ENCODE measurements around the gene CBLN3. TPM values are rescaled to one million over a fixed set of nuclear protein-coding genes. Genes with fewer than 3 reads are reported as not detected.

The CBLN3 gene
- total and polyA plus RNA-seq, 7 experiments from 2014 or later, result 0.24 to 13.9 (median 2.9) TPM; not detected in 1

- peaks cover 0 to 3% (median 0%) of the 10 kb centered on the region in 11 donors for H3K9me3 Mint-ChIP-seq
- ATAC-seq, result no peak
- H3K36me3 Mint-ChIP-seq, result peaks cover 0 to 3% (median 0%) of the 10 kb centered on the region in 5 donors
- POLR2A ChIA-PET, result interaction anchor here (0.8 to 15.7 kb wide), 4 partner anchors 9 to 113 kb away, joined by 3 to 293 read pairs (median 4); partner anchors contain the start of genes ADCY4, LTB4R2 and RIPK3
- Histone ChIP-seq H3K4me3 (ENCODE audit: low read length) (no peak overlapping the region), H3K9me3 (ENCODE audit: control insufficient read depth in 2 of 3, low read length in 3 of 3) (no peaks in the 10 kb centered on the region), H3K27me3 (ENCODE audit: control insufficient read depth in 2 of 2, insufficient read depth in 2 of 2, low read length in 2 of 2) (no peaks in the 10 kb centered on the region), H3K36me3 (ENCODE audit: control insufficient read depth in 2 of 3, insufficient read depth in 3 of 3, low read length in 3 of 3) (no peaks in the 10 kb centered on the region), H3K27ac (ENCODE audit: low read depth, low read length) (no peak overlapping the region), H3K4me1 (ENCODE audit: control insufficient read depth in 2 of 2, insufficient read depth in 2 of 2, low read length in 2 of 2) (peaks cover 4 to 22% of the 10 kb centered on the region in 2 donors)
- no peak for DNase-seq
- intact Hi-C loops (cut with micrococcal nuclease), result no loop called here
- H3K27ac Mint-ChIP-seq, result no peak overlapping the region
- peaks cover 0 to 7% (median 0%) of the 10 kb centered on the region in 5 donors for H3K27me3 Mint-ChIP-seq
- H3K4me1 Mint-ChIP-seq, result peaks cover 5 to 28% (median 27%) of the 10 kb centered on the region in 7 donors
- H3K4me3 Mint-ChIP-seq, result no peak overlapping the region
- CTCF ChIA-PET, result interaction anchor here (0.7 to 1.4 kb wide), 4 partner anchors 9 to 199 kb away, joined by 3 to 8 read pairs (median 4); no protein-coding TSS in a partner anchor
These were observed 6.5 kb downstream of the CBLN3 start for GRCh38 chr14:24422694-24423601.

- no peak overlapping the region for H3K4me3 ChIP-seq (ENCODE audit: low read length)
- ATAC-seq, result no peak
- no peaks in the 10 kb centered on the region for H3K36me3 ChIP-seq (ENCODE audit: control insufficient read depth in 2 of 3, insufficient read depth in 3 of 3, low read length in 3 of 3)
- CTCF ChIA-PET, result interaction anchor here (1.3 kb wide), 1 partner anchor 9 kb away, joined by 8 read pairs; no protein-coding TSS in a partner anchor
- H3K27me3 Mint-ChIP-seq, result peaks cover 0 to 7% (median 0%) of the 10 kb centered on the region in 5 donors
- H3K36me3 Mint-ChIP-seq, result peaks cover 0 to 3% (median 0%) of the 10 kb centered on the region in 5 donors
- H3K4me1 ChIP-seq (ENCODE audit: control insufficient read depth in 2 of 2, insufficient read depth in 2 of 2, low read length in 2 of 2), result peaks cover 4 to 16% of the 10 kb centered on the region in 2 donors
- no peaks in the 10 kb centered on the region for H3K9me3 ChIP-seq (ENCODE audit: control insufficient read depth in 2 of 3, low read length in 3 of 3)
- peaks cover 3 to 22% (median 22%) of the 10 kb centered on the region in 7 donors for H3K4me1 Mint-ChIP-seq
- no peak overlapping the region for H3K27ac Mint-ChIP-seq
- H3K4me3 Mint-ChIP-seq, result no peak overlapping the region
- H3K9me3 Mint-ChIP-seq, result peaks cover 0 to 3% (median 0%) of the 10 kb centered on the region in 11 donors
- intact Hi-C loops (cut with micrococcal nuclease), result no loop called here
- POLR2A ChIA-PET, result interaction anchor here (0.6 kb wide), 1 partner anchor 186 kb away, joined by 3 read pairs; no protein-coding TSS in a partner anchor
- no peak overlapping the region for H3K27ac ChIP-seq (ENCODE audit: low read depth, low read length)
- no peaks in the 10 kb centered on the region for H3K27me3 ChIP-seq (ENCODE audit: control insufficient read depth in 2 of 2, insufficient read depth in 2 of 2, low read length in 2 of 2)
- DNase-seq, result no peak
These were observed 7.2 kb downstream of the CBLN3 start for GRCh38 chr14:24422261-24422660.

GRCh38 chr14:24418492-24418873 is 11.0 kb downstream of the CBLN3 start:
- no peaks in the 10 kb centered on the region for H3K36me3 ChIP-seq (ENCODE audit: control insufficient read depth in 2 of 3, insufficient read depth in 3 of 3, low read length in 3 of 3)
- H3K27ac ChIP-seq (ENCODE audit: low read depth, low read length), result no peak overlapping the region
- intact Hi-C loops (cut with micrococcal nuclease), result no loop called here
- Mint-ChIP-seq H3K36me3 (no peaks in the 10 kb centered on the region), H3K27ac (no peak overlapping the region), H3K4me1 (no peaks in the 10 kb centered on the region), H3K27me3 (peaks cover 0 to 7% (median 4%) of the 10 kb centered on the region in 5 donors), H3K9me3 (no peaks in the 10 kb centered on the region), H3K4me3 (no peak overlapping the region)
- H3K4me1 ChIP-seq (ENCODE audit: control insufficient read depth in 2 of 2, insufficient read depth in 2 of 2, low read length in 2 of 2), result peaks cover 0 to 4% of the 10 kb centered on the region in 2 donors
- POLR2A ChIA-PET, result interaction anchor here (0.7 to 1.9 kb wide), 2 partner anchors 12 to 144 kb away, joined by 3 to 6 read pairs; partner anchors contain the start of genes CBLN3 and KHNYN
- no peaks in the 10 kb centered on the region for H3K27me3 ChIP-seq (ENCODE audit: control insufficient read depth in 2 of 2, insufficient read depth in 2 of 2, low read length in 2 of 2)
- CTCF ChIA-PET, result no interaction called here
- H3K4me3 ChIP-seq (ENCODE audit: low read length), result no peak overlapping the region
- no peaks in the 10 kb centered on the region for H3K9me3 ChIP-seq (ENCODE audit: control insufficient read depth in 2 of 3, low read length in 3 of 3)
- ATAC-seq, result no peak
- DNase-seq, result no peak

- Mint-ChIP-seq H3K4me1 (no peaks in the 10 kb centered on the region), H3K9me3 (no peaks in the 10 kb centered on the region), H3K27me3 (peaks cover 0 to 7% (median 4%) of the 10 kb centered on the region in 5 donors), H3K4me3 (no peak overlapping the region), H3K27ac (no peak overlapping the region), H3K36me3 (no peaks in the 10 kb centered on the region)
- Histone ChIP-seq H3K9me3 (ENCODE audit: control insufficient read depth in 2 of 3, low read length in 3 of 3) (no peaks in the 10 kb centered on the region), H3K36me3 (ENCODE audit: control insufficient read depth in 2 of 3, insufficient read depth in 3 of 3, low read length in 3 of 3) (no peaks in the 10 kb centered on the region), H3K4me3 (ENCODE audit: low read length) (no peak overlapping the region), H3K4me1 (ENCODE audit: control insufficient read depth in 2 of 2, insufficient read depth in 2 of 2, low read length in 2 of 2) (peaks cover 0 to 4% of the 10 kb centered on the region in 2 donors), H3K27ac (ENCODE audit: low read depth, low read length) (no peak overlapping the region), H3K27me3 (ENCODE audit: control insufficient read depth in 2 of 2, insufficient read depth in 2 of 2, low read length in 2 of 2) (no peaks in the 10 kb centered on the region)
- ChIA-PET POLR2A (no interaction called here), CTCF (no interaction called here)
- DNase-seq, result no peak
- intact Hi-C loops (cut with micrococcal nuclease), result no loop called here
- ATAC-seq, result no peak
These were observed 11.5 kb downstream of the CBLN3 start for GRCh38 chr14:24417832-24418491.

- Histone ChIP-seq H3K9me3 (ENCODE audit: control insufficient read depth in 2 of 3, low read length in 3 of 3) (no peaks in the 10 kb centered on the region), H3K4me3 (ENCODE audit: low read length) (no peak overlapping the region), H3K27me3 (ENCODE audit: control insufficient read depth in 2 of 2, insufficient read depth in 2 of 2, low read length in 2 of 2) (no peaks in the 10 kb centered on the region), H3K36me3 (ENCODE audit: control insufficient read depth in 2 of 3, insufficient read depth in 3 of 3, low read length in 3 of 3) (no peaks in the 10 kb centered on the region), H3K27ac (ENCODE audit: low read depth, low read length) (no peak overlapping the region), H3K4me1 (ENCODE audit: control insufficient read depth in 2 of 2, insufficient read depth in 2 of 2, low read length in 2 of 2) (no peaks in the 10 kb centered on the region)
- no peak for ATAC-seq
- Mint-ChIP-seq H3K27me3 (peaks cover 0 to 7% (median 4%) of the 10 kb centered on the region in 5 donors), H3K27ac (no peak overlapping the region), H3K9me3 (no peaks in the 10 kb centered on the region), H3K36me3 (no peaks in the 10 kb centered on the region), H3K4me1 (no peaks in the 10 kb centered on the region), H3K4me3 (no peak overlapping the region)
- ChIA-PET POLR2A (no interaction called here), CTCF (no interaction called here)
- no peak for DNase-seq
- intact Hi-C loops (cut with micrococcal nuclease), result no loop called here
These were observed 12.4 kb downstream of the CBLN3 start for GRCh38 chr14:24416932-24417619.

GRCh38 chr14:24416254-24416931 is 13.1 kb downstream of the CBLN3 start:
- no peaks in the 10 kb centered on the region for H3K36me3 Mint-ChIP-seq
- H3K27ac Mint-ChIP-seq, result no peak overlapping the region
- no peaks in the 10 kb centered on the region for H3K9me3 ChIP-seq (ENCODE audit: control insufficient read depth in 2 of 3, low read length in 3 of 3)
- no peak overlapping the region for H3K27ac ChIP-seq (ENCODE audit: low read depth, low read length)
- DNase-seq (no peak), ATAC-seq (no peak)
- H3K4me1 ChIP-seq (ENCODE audit: control insufficient read depth in 2 of 2, insufficient read depth in 2 of 2, low read length in 2 of 2), result no peaks in the 10 kb centered on the region
- H3K36me3 ChIP-seq (ENCODE audit: control insufficient read depth in 2 of 3, insufficient read depth in 3 of 3, low read length in 3 of 3), result no peaks in the 10 kb centered on the region
- H3K27me3 ChIP-seq (ENCODE audit: control insufficient read depth in 2 of 2, insufficient read depth in 2 of 2, low read length in 2 of 2), result no peaks in the 10 kb centered on the region
- no peaks in the 10 kb centered on the region for H3K9me3 Mint-ChIP-seq
- H3K4me3 ChIP-seq (ENCODE audit: low read length), result no peak overlapping the region
- H3K27me3 Mint-ChIP-seq, result peaks cover 0 to 7% (median 4%) of the 10 kb centered on the region in 5 donors
- H3K4me3 Mint-ChIP-seq, result no peak overlapping the region
- ChIA-PET POLR2A (no interaction called here), CTCF (no interaction called here)
- intact Hi-C loops (cut with micrococcal nuclease), result no loop called here
- H3K4me1 Mint-ChIP-seq, result no peaks in the 10 kb centered on the region

Data from naive thymus-derived CD4-positive, alpha-beta T cell (primary cell).